ENCODE data around the gene FUT7.

The FUT7 gene

DNA sequence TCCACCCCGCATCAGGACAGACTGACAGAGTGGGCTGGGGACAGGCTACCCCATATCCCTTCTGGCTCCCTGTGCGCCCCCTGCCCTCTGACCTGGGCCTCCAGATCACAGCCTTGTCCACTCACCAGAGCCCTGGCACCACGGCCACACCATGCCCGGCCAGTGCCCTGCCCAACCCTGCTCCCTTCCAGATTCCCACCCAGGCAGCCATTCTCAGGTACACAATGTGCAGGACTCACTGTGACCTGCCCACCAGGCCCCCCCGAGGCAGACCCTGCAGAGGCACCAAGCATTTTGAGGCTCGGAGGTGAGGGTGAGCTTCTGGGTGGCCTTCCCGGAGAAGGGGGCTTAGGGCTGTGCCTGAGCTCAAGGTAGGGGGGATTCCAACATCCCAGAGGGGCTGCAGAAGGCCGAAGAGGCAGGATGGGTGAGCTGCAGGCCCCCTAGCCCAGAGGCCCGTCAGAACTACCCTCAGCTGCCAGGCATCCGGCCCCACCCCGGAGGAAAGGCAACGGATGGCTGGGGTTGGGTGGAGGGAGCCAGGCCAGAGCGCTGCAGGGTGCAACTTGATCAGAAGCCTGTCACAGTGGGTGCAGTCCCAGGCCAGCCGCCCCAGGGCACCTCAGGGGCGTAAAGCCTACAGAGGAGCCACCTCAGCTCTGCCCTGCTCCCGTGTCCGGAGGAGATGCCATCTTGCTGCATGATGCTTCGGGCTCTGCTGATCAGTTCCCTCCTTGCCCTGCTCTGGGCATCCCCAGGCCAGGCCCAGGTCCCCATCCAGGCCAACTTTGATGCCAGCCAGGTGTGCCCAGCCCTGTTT, 49.4 kb downstream of the FUT7 start, which contains the start of gene LCNL1:
Gene LCNL1, plus strand, starts transcription at position 762 of the 820 bp plus-strand sequence. CDS start 594 bp downstream, outside the sequence.
- DNase-seq (ENCODE audit: low read depth) = no peak

DNA sequence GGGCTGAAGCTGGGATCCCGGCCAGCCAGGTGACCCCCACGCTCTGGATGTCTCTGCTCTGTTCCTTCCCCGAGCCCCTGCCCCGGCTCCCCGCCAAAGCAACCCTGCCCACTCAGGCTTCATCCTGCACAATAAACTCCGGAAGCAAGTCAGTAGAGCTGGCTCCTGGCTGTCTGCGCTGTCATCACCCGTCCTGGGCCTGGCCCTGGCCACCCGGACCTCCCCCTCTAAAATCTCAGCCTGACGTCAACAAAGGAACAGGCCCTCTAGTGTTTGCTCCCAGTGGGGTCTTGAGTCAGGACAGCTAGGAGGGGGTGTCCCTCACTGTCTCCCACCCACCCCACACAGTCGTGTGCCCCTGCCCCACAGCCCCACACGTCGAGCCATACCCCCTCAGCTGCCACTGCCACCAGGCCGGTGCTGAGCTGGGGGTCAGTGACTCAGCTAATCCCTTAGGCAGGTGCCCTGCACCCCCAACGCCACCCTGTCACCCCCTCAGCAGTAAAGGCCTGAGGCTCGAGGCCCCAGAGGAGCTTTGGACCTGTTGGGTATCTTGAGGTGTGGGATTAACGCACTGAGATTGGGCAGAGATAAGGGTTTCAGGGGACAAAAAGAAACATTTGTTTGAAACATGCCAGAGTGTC, 50.2 kb downstream of the FUT7 start:
- DNase-seq (ENCODE audit: low read depth) = no peak

DNA sequence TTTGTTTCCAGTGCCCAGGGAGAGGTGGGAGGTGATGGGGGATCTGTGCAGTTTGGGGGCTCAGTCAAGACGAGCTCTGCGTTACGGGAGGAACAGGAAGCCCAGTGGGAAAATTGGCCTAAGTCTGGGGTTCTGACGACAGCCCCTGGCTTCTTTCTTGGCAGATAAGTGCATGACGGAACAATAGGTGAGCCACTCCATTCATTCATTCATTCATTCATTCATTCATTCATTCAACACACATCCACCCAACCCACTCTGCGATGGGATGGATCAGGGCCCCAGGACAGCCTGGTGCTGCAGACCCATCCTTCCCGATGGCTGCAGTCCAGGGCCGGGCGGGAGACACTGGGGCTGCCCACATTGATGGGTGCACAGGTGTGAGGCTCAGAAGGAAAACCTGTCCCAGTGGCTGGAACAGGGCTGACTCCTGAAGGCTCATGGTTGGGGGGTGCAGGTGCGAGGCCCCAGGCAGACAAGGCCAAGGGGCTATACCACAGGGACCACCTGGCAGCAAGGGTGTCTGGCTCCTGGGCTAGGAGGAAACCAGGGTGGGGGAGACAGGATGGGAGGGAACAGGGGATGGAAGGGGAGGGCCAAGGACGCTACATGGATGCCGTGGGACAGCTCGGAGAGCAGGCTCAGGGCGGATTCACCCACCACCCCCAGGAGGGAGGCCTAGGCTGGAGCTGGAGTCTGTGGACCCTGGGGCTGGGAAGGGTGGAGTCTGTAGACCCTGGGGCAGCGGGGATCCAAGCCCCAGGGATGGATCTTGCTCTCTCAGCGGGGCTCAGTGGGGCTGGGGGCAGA, 51.0 kb downstream of the FUT7 start:
- no peak for DNase-seq (ENCODE audit: low read depth)
